Left ventricle myocardium superior (tissue), 1 donor: Measurements from ENCODE around the gene SGCA. TPM values are rescaled to one million over a fixed set of nuclear protein-coding genes. Genes with fewer than 3 reads are reported as not detected.
A peak's percentile ranks its signal among the peaks of the same experiment; 100 is the strongest.

ENCODE experiments used
- ATAC-seq: fragments of 200-7000 bp; cut with Tn5 transposase; one replicate; pipeline ENCODE4 v1.9.1; 2020; ENCODE audit warnings: mild to moderate bottlenecking, moderate library complexity
- DNase-seq: peaks from one replicate; pipeline ENCODE4 v3.0.0-alpha.2; 2020
- intact Hi-C: fragments of 100-400 bp; cut with micrococcal nuclease; formaldehyde crosslinking; loops from one replicate; pipeline ENCODE4 v1.11.0; 2022
- total RNA-seq: library from RNA; stranded (reverse); fragmentation: NEBNext Ultra II Directional; extraction: Animal tissue kit (Norgen Biotek cat#: 25700); gene quantifications from one replicate; pipeline ENCODE4 v1.2.1, GENCODE V29; 2021
- donor health status: DM: no; HTN: yes; CAD: no; lungs with severe emphysema.

Gene SGCA
- total RNA-seq, 1 donor from 2014 or later: 155 TPM

DNA sequence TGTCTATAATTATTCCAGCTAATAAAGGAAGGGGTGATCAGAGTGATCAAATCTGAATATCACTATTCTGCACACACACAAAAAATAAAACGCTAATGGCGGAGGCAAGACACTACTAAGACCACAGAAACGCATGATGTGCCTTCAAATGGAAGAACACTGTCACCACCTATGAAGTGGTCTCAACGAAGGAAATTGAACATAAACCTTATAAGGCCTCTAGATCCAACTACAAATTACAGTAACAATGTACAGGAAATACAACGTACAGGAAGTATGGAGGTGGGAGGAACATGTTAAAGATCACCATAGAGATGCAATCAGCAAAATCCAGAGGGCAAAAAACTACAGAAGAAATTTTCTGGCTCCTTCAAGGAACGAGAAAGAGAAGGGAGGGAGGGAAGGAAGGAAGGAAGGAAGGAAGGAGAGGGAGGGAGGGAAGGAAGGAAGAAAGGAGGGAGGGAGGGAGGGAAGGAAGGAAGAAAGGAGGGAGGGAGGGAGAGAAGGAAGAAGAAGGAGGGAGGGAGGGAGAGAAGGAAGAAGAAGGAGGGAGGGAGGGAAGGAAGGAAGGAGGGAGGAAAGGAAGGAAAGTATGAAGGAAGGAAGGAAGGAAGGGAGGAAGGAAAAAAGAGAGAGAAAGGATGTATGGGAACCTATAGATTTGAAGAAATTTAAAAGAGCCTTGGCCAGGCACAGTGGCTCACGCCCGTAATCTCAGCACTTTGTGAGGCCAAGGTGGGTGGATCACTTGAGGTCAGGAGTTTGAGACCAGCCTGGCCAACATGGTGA lies 3.1 kb upstream of the SGCA start:
- DNase-seq: no peak
- no peak for ATAC-seq
- intact Hi-C loops: loop anchor here (10.0 kb wide), 1 partner anchor 58 kb away; no protein-coding TSS in a partner anchor

DNA sequence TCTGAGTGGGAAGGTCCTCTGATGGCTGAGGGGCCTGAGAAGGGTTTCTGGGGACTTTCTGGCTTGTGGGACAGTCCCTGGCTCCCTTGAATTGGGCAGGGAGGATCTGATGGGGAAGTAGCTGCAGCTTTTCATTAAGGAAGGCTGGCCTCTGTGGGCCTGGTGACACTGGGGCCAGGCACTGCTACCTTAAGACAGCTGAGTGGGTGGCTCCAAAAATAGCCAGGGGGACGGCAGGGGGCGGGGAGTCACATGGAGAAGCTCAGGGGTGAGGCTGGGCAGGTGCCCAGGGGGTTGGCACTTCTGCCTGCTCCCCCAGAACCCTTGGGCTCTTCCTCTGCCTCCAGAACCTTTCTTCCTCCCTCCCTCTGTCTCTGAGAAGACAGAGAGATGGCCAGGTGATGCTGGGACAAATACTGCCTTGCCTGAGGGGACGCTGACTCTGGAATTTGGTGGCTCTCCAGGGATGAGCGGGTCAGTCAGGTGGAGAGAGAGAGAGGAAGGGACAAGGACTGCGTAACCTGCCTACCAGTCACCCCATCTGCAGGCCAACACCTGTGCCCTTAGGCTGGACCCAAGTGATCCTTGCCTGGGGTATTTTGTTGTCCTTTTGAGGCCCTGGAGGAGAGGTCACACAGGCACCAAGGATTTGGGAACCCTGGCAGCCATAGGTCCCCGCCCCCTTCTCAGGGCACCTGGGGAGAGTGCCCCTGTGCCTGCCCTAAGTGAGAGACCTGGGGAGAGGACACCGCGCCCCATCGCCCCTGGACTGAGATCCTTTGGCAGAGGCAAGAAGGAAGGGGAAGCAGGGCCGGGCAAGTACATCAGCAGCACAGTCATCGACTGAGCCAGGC lies 1.7 kb upstream of the SGCA start:
- peak; percentile 46 for ATAC-seq
- peak; percentile 80 for DNase-seq
- intact Hi-C loops: loop anchor here (10.0 kb wide), 1 partner anchor 59 kb away; no protein-coding TSS in a partner anchor

DNA sequence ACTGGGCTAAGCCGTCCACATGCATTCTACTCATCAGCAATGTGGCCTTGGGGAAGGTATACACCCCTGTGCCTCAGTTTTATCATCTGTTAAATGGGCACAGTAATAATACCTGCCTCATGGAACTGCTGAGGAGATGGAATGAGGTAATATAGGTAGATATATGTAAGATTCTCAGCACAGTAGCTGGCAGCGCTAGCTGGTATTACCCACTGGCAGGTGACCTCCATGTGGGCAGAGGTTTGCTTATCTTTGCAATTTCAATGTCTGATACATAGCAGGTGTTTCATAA lies 1.2 kb upstream of the SGCA start:
- intact Hi-C loops: loop anchor here (10.0 kb wide), 1 partner anchor 60 kb away; no protein-coding TSS in a partner anchor
- ATAC-seq (no peak), DNase-seq (no peak)

DNA sequence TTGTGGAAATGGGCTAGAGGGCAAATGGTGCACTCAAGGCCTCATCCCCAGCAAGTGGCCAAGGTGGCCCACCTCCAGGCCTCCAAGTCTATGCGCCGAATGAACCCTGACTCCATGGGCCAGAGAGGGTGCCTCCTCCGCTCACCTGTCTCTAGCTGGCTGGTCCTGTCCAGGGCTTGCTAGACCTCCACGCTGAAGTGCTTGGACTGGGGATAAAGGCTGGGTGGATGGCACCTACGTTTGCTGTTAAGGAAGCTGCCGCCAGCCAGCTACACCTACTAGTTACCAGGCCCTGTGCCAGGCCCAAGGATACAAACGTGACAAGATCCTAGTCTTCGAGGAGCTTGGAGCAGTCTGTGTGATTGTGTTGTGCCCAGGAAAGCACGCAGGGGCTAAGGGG lies 739 bp upstream of the SGCA start:
- intact Hi-C loops: loop anchor here (10.0 kb wide), 1 partner anchor 60 kb away; no protein-coding TSS in a partner anchor

DNA sequence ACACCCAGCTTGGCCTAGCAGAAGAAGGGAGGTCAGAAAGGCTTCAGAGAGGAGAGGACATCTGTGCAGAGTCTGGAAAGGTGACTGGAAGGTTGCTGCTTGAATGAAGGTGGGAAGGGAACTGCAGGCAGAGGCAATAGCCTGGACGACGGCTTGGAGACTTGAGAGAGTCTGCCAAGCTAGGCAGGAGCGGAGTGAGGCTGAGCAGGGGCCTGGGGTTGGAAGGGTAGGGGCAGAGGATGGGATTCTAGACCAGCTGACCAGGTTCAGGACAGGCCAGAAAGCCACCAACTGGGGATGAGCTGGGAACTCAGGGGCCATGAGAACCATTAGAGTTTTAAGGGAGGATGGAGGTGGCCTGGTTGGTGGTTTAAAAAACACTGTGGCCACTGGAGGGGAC lies 339 bp upstream of the SGCA start:
- DNase-seq (no peak), ATAC-seq (peak; percentile 0)
- intact Hi-C loops: loop anchor here (10.0 kb wide), 1 partner anchor 61 kb away; no protein-coding TSS in a partner anchor

More for the DNA sequence above, 739 bp upstream of the SGCA start:
- DNase-seq (peak; percentile 34), ATAC-seq (no peak)

DNA sequence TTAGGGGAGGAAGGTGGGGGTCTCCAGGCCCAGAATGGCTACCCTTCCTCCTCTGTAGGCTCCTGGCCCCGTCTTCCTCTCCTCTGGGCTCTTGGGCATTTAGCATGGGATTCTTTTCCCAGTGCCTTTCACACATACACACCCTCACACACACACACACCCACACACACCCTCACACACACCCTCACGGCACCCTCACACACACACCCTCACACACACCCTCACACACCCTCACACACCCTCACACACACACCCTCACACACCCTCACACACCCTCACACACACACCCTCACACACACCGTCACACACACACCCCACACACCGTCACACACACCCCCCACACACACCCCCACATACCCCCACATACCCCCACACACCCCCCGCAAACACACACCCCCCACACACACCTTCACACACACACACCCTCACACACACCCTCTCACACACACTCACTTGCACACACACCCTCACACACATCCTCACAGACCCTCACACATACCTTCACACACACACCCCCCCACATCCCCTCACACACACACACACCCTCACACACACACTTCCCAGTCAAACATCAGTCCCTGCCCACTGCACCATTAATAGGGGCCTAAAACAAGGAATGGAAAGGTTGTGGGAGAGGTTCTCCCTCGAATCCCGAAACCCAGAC lies 845 bp downstream of the SGCA start:
- intact Hi-C loops: loop anchor here (10.0 kb wide), 1 partner anchor 62 kb away; no protein-coding TSS in a partner anchor
- no peak for DNase-seq
- no peak for ATAC-seq

DNA sequence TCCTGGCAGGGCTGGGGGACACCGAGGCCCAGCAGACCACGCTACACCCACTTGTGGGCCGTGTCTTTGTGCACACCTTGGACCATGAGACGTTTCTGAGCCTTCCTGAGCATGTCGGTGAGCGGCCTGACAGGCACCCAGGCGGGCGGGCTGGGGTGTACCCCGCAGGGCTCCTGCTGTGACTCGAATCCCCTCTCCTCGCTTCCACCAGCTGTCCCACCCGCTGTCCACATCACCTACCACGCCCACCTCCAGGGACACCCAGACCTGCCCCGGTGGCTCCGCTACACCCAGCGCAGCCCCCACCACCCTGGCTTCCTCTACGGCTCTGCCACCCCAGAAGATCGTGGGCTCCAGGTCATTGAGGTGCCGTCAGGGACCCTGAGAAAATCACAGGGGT lies 1.6 kb downstream of the SGCA start:
- no peak for DNase-seq
- ATAC-seq: no peak
- intact Hi-C loops: loop anchor here (10.0 kb wide), 1 partner anchor 63 kb away; no protein-coding TSS in a partner anchor

DNA sequence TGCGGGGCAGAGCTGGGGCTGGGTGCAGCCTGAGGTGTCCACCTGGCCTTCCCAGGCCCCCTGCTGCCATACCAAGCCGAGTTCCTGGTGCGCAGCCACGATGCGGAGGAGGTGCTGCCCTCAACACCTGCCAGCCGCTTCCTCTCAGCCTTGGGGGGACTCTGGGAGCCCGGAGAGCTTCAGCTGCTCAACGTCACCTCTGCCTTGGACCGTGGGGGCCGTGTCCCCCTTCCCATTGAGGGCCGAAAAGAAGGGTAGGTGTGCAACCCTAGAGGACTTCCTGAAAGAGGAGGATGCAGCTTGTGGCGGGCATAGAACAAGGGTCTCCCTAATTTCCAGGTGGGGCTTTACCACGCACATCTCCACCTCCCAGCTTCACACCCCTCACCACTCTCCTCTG lies 2.5 kb downstream of the SGCA start:
- ATAC-seq (no peak), DNase-seq (no peak)
- intact Hi-C loops: loop anchor here (10.0 kb wide), 1 partner anchor 64 kb away; no protein-coding TSS in a partner anchor

DNA sequence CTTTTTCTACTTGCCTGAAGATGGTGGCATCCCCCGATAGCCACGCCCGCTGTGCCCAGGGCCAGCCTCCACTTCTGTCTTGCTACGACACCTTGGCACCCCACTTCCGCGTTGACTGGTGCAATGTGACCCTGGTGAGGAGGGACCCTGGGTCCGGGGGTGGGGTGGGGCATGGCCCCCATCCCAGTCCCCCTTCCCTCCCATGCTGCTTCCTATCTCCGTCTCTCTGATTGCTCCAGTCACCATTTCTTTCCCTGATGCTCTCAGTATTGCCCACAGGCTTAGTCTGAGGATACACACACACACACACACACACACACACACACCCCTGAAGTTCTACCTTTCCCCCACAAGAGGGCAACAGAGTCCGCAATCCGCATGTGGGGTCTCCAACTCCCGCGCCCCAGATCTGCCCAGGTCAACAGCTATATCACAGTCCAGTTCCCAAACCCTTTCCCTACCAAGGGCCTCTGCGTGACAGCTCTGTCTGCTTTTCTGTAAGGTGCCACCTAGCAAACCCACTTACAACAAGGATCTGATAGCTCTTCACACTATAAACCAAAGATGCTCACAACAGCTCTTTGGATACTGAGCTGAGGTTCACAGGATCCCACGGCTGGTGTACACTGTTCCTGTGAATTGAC lies 3.4 kb downstream of the SGCA start:
- ATAC-seq: peak; percentile 6
- intact Hi-C loops: loop anchor here (10.0 kb wide), 1 partner anchor 64 kb away; no protein-coding TSS in a partner anchor
- DNase-seq: no peak

DNA sequence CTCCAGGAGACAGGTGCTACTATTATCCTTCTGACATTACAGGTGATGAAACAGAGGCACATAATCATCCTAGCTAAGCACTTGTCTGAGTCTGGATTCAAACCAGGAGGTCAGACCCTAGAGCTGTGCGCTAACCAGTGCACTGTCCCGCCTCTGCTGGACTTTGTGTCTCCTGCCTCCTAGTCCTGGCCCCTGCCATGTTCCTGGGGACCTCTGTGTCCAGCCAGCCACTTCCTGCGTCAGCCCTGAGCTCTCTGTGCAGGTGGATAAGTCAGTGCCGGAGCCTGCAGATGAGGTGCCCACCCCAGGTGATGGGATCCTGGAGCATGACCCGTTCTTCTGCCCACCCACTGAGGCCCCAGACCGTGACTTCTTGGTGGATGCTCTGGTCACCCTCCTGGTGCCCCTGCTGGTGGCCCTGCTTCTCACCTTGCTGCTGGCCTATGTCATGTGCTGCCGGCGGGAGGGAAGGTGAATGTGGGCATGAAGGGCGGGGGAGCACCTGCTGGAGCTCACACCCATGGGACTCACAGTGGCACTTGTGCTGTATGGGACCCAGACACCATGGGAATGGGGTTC lies 4.2 kb downstream of the SGCA start:
- DNase-seq: no peak
- ATAC-seq: no peak
- intact Hi-C loops: loop anchor here (10.0 kb wide), 1 partner anchor 65 kb away; no protein-coding TSS in a partner anchor

DNA sequence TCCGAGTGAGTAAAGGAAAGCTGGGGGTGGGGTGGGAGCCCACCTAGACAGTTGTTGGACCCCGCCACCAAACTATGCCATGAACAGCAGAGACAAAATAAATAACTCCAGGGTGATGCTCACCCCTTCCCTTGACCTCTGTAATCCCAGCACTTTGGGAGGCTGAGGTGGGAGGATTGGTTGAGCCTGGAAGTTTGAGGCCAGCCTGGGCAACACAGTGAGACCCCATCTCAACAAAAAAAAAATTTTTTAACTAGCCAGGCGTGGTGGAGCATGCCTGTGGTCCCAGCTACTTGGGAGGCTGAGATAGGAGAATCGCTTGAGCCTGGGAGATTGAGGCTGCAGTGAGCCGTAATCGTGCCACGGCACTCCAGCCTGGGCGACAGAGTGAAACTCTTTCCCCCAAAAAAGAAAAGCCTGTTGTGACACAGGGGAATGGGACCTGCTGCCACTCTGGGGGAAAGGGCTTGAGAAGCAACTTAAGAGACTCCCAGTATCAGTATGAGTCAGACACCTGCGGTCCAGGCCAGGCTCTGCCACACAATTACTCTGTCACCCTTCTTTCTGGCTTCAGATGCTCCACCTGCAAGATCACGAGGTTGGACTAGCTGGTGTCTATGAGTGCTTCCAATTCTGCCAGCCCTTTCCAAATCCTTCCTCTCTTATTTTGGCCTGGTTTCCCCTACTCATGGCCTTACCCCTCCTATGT lies 5.0 kb downstream of the SGCA start:
- intact Hi-C loops: no loop called here
- no peak for DNase-seq
- ATAC-seq: peak; percentile 29

DNA sequence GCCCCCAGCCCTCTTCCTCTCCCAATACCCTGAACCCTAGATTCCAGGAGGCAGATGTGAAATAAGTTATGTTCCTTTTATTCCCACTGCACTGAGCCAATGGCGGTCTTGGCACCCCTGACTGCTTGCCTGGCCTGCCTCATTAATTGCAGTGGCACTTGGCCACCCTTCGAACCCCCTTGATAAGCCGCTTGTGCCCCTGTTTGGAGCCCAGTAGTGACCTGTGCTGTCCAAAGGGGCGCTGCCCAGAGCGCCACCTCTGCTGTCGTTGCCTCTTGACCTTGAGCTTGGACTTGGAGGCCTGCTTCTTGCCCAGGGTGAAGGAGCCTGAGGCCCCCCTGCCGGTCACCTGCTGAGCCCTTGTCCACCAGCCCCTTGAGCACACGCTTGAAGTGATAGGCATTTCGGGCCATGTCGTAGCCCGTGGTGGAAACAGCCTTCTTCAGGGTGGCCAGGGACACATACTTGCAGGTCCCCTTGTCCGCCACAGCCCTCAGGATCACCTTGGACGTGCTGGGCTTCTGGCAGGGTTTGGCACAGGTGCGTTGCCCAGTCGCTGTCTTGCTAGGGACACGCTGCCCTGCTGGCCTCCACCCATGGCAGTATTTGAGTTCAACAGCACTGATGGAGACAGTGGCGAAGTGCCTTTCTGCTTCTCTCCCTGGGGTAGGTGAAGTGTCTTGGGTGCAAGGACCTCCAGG lies 5.7 kb downstream of the SGCA start:
- intact Hi-C loops: no loop called here
- no peak for DNase-seq
- ATAC-seq: peak; percentile 6

DNA sequence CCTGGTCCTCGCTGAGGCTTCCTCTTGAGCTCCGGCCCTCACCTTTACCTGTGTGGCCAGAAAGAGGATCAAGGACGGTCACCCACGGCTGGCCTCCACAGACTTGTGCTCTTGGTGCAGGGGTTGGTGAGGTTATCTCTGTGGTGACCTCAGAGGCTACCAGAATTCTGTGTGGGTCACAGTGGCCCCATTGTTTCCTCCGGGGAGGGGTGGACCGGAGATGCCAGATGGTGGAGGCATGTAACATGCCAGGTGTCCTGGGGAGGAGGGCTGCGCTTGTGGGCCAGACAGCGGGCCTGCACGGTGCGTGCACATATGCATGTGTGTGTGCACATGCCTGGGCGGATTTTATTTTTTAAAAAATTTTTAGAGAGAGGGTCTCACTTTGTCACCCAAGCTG lies 6.3 kb downstream of the SGCA start:
- ATAC-seq (no peak), DNase-seq (no peak)
- intact Hi-C loops: no loop called here

DNA sequence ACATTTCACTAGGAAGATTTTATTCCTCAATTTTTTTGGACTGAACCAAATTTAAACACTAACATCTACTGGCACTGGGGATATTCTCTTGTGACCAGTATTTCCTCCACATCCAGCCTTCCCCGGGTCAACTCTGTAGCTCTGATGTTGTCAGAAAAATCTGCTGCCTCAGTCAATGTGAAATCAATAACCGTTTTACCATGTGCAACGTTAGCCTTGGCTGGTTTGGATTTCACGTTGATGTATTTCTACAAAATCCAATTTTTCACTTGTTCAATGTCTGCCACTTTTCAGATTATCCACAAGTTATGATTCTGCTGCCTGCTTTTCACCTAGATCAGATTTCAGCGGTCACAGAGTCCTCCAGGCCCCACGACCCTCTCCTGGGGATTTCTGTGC lies 7.1 kb downstream of the SGCA start:
- intact Hi-C loops: no loop called here
- no peak for ATAC-seq
- DNase-seq: no peak

DNA sequence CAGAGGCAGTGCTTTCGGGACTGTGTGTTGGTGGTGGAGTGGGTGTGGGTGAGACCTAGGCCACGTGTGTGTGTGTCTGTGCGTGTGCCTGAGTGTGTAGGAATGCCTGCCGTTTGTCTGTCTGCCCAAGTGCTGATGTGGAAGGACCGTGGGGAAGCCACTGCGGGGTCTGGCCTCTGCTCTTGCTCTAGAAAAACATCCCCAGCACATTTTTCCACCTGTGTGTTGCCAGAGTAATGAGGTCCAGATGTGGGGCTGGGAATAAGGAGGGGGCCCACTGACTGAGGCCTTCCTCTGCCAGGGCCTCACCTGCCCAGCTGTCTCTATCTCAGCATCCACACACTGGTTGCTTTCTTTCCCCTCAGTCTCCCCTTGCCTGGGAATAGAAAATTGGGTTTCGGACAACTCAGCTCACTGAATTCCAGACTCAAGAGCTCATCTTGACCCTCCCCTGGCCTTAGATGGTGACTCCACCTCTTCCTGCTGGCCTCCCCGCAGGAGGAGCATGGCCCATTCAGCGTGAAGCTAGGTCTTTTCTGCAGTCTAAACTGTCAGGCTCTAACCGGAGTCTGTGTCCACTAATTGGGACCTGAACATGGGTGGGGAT lies 7.6 kb downstream of the SGCA start:
- DNase-seq (no peak), ATAC-seq (peak; percentile 1)
- intact Hi-C loops: no loop called here

DNA sequence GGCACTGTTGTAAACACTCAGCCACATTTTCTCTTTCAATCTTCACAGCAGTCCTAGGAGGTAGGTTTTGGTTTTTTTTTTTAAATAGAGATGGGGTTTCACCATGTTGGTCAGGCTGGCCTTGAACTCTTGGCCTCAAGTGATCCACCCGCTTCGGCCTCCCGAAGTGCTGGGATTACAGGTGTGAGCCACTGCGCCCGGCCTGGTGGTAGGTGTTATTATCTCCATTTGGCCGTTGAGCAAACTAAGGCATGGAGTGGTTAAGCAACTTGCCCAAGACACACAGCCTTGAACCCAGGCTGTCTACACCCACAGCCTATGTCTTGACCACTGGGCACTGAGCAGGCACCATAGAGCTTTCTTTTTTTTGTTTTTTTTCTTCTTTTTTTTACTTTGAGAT lies 8.6 kb downstream of the SGCA start:
- intact Hi-C loops: no loop called here
- DNase-seq: no peak
- no peak for ATAC-seq
